GM21390 (cell line): ENCODE data around the gene CENPH.
"Not testable (repeated sequence)": the region's sequence is repeated elsewhere in the genome, so short reads cannot be mapped to it uniquely, and the experiment has no call there.

Experiments
- ATAC-seq: cut with Tn5 transposase; IDR thresholded peaks from one replicate; pipeline ENCODE4 v1.9.1; 2021; ENCODE audit not compliant: unreplicated experiment

The CENPH gene

GRCh38 chr5:69245031-69245430 lies 55.6 kb downstream of the CENPH start:
- no peak for ATAC-seq

GRCh38 chr5:69248019-69248418 lies 58.6 kb downstream of the CENPH start:
- no peak for ATAC-seq

GRCh38 chr5:69250593-69250992 lies 61.2 kb downstream of the CENPH start:
- no peak for ATAC-seq

DNA sequence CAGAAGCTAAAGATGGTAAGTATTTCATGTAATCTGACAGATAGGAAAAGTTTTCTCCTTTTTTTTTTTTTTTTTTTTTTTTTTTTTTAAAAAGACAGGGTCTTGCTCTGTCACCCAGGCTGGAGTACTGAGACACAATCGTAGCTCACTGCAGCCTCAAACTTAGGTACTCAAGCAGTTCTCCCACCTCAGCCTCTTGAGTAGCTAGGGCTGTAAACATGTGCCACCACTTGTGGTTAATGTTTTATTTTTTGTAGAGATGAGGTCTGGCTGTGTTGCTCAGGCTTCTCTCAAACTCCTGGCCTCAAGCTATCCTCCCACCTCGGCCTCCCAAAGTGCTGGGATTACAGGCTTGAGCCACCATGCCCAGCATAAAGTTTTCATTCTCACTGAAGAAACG lies 63.1 kb downstream of the CENPH start:
- ATAC-seq = no peak

DNA sequence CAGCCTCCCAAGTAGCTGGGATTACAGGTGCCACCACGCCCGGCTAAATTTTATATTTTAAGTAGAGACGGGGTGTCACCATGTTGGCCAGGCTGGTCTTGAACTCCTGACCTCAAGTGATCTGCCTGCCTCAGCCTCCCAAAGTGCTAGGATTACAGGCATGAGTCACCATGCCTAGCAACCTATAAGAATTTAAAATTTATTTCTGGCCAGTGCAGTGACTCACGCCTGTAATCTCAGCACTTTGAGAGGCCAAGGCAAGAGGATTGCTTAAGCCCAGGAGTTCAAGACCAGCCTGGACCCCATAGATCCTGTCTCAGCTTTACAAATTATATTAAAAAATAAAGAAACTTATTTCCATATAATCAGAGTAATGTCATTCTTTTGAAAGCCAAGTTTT lies 66.6 kb downstream of the CENPH start:
- not testable (repeated sequence) for ATAC-seq

- ATAC-seq = no peak
Measured at GRCh38 chr5:69257577-69257976, 68.2 kb downstream of the CENPH start.
